Nephron (organoid): ENCODE data around the gene TLR1.
"Not testable (repeated sequence)": the region's sequence is repeated elsewhere in the genome, so short reads cannot be mapped to it uniquely, and the experiment has no call there.

Experiments
- H3K27ac Mint-ChIP-seq, 3 experiments: 2 replicates each; pipeline ENCODE4 v1.8.0; 2020; ENCODE audit warnings: mixed read lengths in 3 of 3, mild to moderate bottlenecking in 2 of 3, moderate library complexity in 1 of 3
- H3K27me3 Mint-ChIP-seq: 2 replicates; pipeline ENCODE4 v1.8.0; 2021; ENCODE audit warnings: low read depth, mild to moderate bottlenecking, moderate library complexity, mixed read lengths
- H3K36me3 Mint-ChIP-seq: 2 replicates; pipeline ENCODE4 v1.8.0; 2020; ENCODE audit warnings: low read depth, mixed read lengths
- H3K4me1 Mint-ChIP-seq: 2 replicates; pipeline ENCODE4 v1.8.0; 2020; ENCODE audit warnings: mixed read lengths
- H3K4me3 Mint-ChIP-seq, 3 experiments: 2 replicates each; pipeline ENCODE4 v1.8.0; 2020; ENCODE audit warnings: mild to moderate bottlenecking in 3 of 3, mixed read lengths in 3 of 3, moderate library complexity in 2 of 3
- H3K9me3 Mint-ChIP-seq: 2 replicates; pipeline ENCODE4 v1.8.0; 2020; ENCODE audit warnings: mixed read lengths
- TF ChIP-seq, protein P1 (sequence below), 3 experiments: fragments of 200-600 bp; sonication (generic); IDR thresholded peaks; one replicate each; pipeline ENCODE4 v1.5.0; 2021; ENCODE audit warnings: antibody characterized with exemption in 3 of 3; ENCODE audit not compliant: unreplicated experiment in 3 of 3

Gene TLR1

DNA sequence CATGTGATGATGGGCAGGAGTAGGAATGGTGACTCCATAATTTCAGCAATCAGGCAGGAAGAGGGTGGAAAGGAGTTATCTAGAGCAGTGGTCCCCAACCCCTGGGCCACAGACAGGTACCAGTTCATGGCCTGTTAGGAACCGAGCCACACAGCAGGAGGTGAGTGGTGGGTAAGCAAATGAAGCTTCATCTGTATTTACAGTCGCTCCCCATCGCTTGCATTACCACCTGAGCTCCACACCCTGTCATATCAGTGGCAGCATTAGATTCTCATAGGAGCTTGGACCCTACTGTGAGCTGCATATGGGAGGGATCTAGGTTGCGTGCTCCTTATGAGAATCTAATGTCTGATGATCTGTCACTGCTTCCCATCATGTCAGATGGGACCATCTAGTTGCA, 20.4 kb downstream of the TLR1 start:
- Mint-ChIP-seq H3K4me3 (no peak overlapping the region), H3K36me3 (no peaks in the 10 kb centered on the region), H3K27ac (no peak overlapping the region), H3K4me1 (peaks cover 4% of the 10 kb centered on the region), H3K27me3 (peaks cover 3% of the 10 kb centered on the region), H3K9me3 (peaks cover 2% of the 10 kb centered on the region)
- TF ChIP-seq, protein P1, sequence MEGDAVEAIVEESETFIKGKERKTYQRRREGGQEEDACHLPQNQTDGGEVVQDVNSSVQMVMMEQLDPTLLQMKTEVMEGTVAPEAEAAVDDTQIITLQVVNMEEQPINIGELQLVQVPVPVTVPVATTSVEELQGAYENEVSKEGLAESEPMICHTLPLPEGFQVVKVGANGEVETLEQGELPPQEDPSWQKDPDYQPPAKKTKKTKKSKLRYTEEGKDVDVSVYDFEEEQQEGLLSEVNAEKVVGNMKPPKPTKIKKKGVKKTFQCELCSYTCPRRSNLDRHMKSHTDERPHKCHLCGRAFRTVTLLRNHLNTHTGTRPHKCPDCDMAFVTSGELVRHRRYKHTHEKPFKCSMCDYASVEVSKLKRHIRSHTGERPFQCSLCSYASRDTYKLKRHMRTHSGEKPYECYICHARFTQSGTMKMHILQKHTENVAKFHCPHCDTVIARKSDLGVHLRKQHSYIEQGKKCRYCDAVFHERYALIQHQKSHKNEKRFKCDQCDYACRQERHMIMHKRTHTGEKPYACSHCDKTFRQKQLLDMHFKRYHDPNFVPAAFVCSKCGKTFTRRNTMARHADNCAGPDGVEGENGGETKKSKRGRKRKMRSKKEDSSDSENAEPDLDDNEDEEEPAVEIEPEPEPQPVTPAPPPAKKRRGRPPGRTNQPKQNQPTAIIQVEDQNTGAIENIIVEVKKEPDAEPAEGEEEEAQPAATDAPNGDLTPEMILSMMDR (IDR thresholded peaks at IDR 0.05; ENCODE audit: unreplicated experiment in 3 of 3), result no peak

DNA sequence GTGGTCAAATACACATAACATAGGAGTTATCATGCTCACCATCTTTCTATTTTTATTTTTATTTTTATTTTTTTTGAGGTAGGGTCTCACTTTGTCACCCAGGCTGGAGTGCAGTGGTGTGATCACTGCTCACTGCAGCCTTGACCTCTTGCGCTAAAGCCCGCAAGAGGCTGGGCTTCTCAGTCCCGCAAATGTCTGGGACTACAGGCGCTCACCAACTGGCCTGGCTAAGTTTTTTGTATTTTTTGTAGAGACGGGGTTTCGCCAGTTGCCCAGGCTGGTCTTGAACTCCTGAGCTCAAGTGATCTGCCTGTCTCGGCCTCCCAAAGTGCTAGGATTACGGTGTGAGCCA, 21.5 kb downstream of the TLR1 start:
- Mint-ChIP-seq H3K4me3 (no peak overlapping the region), H3K27ac (no peak overlapping the region), H3K27me3 (peaks cover 3% of the 10 kb centered on the region), H3K9me3 (peaks cover 2% of the 10 kb centered on the region), H3K4me1 (peaks cover 4% of the 10 kb centered on the region), H3K36me3 (no peaks in the 10 kb centered on the region)
- TF ChIP-seq, protein P1 (IDR thresholded peaks at IDR 0.05; ENCODE audit: unreplicated experiment in 3 of 3), result peak in 2 of 3 experiments; percentile 12 to 33

DNA sequence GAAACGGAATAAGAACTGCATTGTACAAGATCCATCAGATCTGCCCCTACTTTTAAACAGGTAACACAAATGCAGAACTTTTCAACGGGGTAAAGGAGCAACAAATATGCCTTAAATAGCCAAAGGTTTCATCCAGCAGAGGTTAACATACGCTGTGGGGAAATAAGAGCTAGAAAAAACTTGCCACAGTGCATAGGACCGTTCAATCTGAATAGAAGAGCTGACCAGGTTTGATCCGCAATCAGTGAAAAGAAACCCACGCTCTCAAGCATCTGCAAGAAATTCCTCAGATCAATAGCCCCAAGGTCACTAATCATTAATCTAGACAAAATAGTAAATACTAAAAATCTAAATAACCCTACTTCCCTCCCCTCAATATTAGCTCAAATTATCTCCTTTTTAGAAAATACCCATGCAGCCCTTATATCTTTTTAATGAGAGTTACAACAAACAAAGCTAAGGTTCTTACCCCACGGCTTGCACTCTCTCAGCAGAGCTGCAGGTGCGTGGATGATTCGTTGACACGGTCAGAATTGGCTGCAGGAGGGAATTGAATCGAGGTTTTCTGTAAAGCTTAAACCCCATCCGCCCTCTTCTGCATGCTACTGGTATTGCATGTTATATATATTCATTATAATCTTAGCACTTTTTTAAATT, 22.0 kb downstream of the TLR1 start, which contains the start of gene TLR10:
TSS of gene TLR10 (minus strand) at position 539 of the 657 bp plus-strand sequence. CDS start 7,400 bp downstream, outside the sequence.
- Mint-ChIP-seq H3K4me3 (no peak within 1 kb of the TSS), H3K9me3 (peaks cover 2% of the 10 kb centered on the region), H3K36me3 (no peaks in the 10 kb centered on the region), H3K27ac (no peak within 1 kb of the TSS), H3K27me3 (peaks cover 3% of the 10 kb centered on the region), H3K4me1 (peaks cover 4% of the 10 kb centered on the region)
- TF ChIP-seq, protein P1 (IDR thresholded peaks at IDR 0.05; ENCODE audit: unreplicated experiment in 3 of 3), result peak; percentile 72 to 78 (median 75)

DNA sequence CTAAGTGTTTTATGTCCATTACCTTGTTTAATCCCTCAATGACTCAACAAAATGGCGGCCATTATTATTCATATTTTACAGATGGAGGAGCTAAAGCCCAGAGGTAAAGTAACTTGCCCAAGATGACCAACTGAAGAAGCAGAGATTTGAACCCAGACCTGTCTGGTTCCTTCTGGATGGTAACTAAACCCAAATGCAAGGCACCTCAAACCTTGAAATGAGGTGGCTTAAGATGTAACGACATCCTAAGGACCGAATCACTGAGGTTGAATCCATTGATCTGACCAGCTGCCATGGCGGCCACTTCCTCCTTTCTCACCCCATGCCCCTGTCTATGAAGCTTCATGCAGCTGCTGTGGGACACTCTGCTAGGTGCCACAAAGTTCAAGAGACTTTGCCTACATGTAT, 22.7 kb downstream of the TLR1 start:
- H3K27ac Mint-ChIP-seq, result no peak overlapping the region
- peaks cover 3% of the 10 kb centered on the region for H3K27me3 Mint-ChIP-seq
- H3K4me3 Mint-ChIP-seq, result no peak overlapping the region
- H3K9me3 Mint-ChIP-seq, result peaks cover 6% of the 10 kb centered on the region
- H3K4me1 Mint-ChIP-seq, result peaks cover 4% of the 10 kb centered on the region
- TF ChIP-seq, protein P1 (IDR thresholded peaks at IDR 0.05; ENCODE audit: unreplicated experiment in 3 of 3), result no peak
- no peaks in the 10 kb centered on the region for H3K36me3 Mint-ChIP-seq

DNA sequence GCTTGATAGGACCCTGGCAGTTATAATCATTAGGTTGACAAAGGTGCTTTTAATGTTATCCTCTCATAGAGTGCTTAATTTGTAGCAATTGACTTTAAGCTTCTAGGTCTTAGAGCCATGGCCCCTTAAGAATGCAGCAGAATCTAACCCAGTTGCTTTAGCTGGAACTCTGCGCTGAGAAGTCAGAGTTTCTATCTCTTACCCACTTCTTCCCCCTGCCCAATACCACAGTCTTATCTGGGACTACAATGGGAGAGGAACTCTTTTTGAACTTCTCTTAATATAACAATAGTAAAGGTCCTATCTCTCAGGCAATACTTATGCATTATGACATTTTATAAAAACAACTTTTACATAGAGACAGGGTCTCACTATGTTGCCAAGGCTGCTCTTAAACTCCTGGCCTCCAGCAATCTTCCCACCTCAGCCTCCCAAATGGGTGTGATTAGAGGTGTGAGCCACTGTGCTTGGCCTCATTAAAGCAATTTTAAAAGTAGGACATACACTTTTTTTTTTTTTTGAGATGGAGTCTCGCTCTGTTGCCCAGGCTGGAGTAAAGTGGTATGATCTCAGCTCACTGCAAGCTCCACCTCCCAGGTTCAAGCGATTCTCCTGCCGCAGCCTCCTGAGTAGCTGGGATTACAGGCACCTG, 23.6 kb downstream of the TLR1 start:
- peaks cover 3% of the 10 kb centered on the region for H3K27me3 Mint-ChIP-seq
- H3K9me3 Mint-ChIP-seq, result peaks cover 5% of the 10 kb centered on the region
- H3K4me1 Mint-ChIP-seq, result peaks cover 4% of the 10 kb centered on the region
- H3K36me3 Mint-ChIP-seq, result no peaks in the 10 kb centered on the region
- TF ChIP-seq, protein P1 (IDR thresholded peaks at IDR 0.05; ENCODE audit: unreplicated experiment in 3 of 3), result no peak
- H3K4me3 Mint-ChIP-seq, result no peak overlapping the region
- no peak overlapping the region for H3K27ac Mint-ChIP-seq

DNA sequence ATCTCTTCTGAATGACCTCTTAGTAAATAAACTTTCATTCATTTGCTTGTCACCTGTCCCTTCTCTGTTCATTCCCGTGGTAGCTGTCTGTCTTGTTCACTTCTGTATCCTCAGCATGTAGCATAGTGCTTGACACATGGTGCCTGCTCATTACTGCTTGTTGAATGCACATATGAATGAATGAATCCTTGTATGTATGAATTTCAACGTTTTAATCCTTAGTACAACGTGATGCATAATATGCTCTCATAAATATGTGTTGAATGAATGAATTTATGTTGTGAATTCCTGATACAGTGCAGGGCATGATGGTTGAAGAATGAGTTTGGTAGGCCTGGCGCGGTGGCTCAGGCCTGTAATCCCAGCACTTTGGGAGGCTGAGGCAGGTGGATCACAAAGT, 24.8 kb downstream of the TLR1 start:
- Mint-ChIP-seq H3K27me3 (peaks cover 3% of the 10 kb centered on the region), H3K4me3 (no peak overlapping the region), H3K4me1 (peaks cover 4% of the 10 kb centered on the region), H3K27ac (no peak overlapping the region), H3K36me3 (no peaks in the 10 kb centered on the region), H3K9me3 (peaks cover 8% of the 10 kb centered on the region)
- TF ChIP-seq, protein P1 (IDR thresholded peaks at IDR 0.05; ENCODE audit: unreplicated experiment in 3 of 3), result no peak

DNA sequence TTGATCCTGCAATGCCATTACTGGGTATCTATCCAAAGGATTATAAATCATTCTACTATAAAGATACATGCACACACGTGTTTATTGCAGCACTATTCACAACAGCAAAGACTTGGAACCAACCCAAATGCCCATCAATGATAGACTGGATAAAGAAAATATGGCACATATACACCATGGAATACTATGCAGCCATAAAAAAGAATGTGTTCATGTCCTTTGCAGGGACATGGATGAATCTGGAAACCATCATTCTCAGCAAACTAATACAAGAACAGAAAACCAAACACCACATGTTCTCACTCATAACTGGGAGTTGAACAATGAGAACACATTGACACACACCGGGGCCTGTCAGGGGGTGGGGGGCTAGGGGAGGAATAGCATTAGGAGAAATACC, 26.7 kb downstream of the TLR1 start:
- H3K4me3 Mint-ChIP-seq, H3K27me3 Mint-ChIP-seq, H3K27ac Mint-ChIP-seq, H3K36me3 Mint-ChIP-seq, H3K4me1 Mint-ChIP-seq: not testable (repeated sequence)
- H3K9me3 Mint-ChIP-seq, result peaks cover 17% of the 10 kb centered on the region
